ENCODE results near the gene FAM114A1. TPM values are rescaled to one million over a fixed set of nuclear protein-coding genes. Genes with fewer than 3 reads are reported as not detected.

Gene FAM114A1
- total and polyA plus RNA-seq, 2 of the 8 experiments (the other 6 are each of a cell fraction or from before 2014, with no cell fraction given), result 9.5 to 12.0 TPM

GRCh38 chr4:38948551-38948950 lies 80.9 kb downstream of the FAM114A1 start (continued):
- TF ChIP-seq CHD7 (IDR thresholded peaks at IDR 0.05; ENCODE audit: insufficient replicate concordance, low read length) (no peak), SP4 (IDR thresholded peaks at IDR 0.05; ENCODE audit: low read length) (no peak), JUN (IDR thresholded peaks at IDR 0.05; ENCODE audit: low read depth, low read length) (no peak), SP1 (IDR thresholded peaks at IDR 0.05; ENCODE audit: low read depth, low read length) (no peak), KDM5A (IDR thresholded peaks at IDR 0.05; ENCODE audit: low read length) (no peak), ATF3 (IDR thresholded peaks at IDR 0.05; ENCODE audit: insufficient read depth, low read depth, low read length) (no peak)

All from H1 (cell line).